ENCODE measurements around the gene AGFG2.

DNA sequence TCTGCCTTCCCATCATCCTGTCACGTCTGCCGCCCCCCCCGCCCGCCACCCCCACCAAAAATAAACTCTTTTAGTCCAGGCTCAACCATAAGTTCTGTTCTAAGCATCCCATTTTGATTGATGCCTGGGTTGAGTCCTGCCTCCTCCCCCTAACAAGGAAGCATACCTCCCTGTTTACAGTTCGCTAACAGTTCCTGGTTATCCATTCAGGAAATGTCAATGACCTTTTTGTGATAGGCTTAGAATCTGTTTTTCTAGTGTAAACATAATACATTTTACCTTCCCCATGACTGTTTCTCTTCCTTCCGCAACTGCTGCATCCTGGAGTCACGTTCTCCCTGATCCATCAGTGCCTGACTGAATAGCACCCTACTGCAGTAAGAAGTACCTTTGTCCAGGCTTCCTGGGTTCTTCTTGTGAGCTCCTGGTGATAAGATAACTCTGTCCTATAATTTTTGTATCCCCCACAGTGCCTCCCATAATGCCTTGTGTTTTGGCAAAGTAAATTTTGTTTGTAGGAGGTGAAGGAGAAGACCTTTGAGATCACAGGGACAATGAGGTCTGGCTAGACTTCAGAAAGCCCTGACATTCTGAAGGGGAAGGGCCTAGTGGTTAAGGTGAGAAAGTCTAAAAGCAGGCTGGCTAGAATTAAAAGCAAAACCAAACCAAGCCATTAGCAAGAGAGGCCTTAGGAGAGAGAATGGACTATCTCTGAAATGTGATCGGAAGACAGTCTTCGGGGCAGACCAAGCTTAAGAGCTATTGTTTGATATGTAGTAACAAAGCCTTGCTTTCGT lies 7.3 kb downstream of the AGFG2 start:
- no peak for TF ChIP-seq KLF16 (tag by site-specific recombination; IDR thresholded peaks at IDR 0.05)
- TF ChIP-seq KLF9 (tag by site-specific recombination; IDR thresholded peaks at IDR 0.05; ENCODE audit: low read depth), result no peak
- TF ChIP-seq, protein P1, sequence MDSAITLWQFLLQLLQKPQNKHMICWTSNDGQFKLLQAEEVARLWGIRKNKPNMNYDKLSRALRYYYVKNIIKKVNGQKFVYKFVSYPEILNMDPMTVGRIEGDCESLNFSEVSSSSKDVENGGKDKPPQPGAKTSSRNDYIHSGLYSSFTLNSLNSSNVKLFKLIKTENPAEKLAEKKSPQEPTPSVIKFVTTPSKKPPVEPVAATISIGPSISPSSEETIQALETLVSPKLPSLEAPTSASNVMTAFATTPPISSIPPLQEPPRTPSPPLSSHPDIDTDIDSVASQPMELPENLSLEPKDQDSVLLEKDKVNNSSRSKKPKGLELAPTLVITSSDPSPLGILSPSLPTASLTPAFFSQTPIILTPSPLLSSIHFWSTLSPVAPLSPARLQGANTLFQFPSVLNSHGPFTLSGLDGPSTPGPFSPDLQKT (IDR thresholded peaks at IDR 0.05; ENCODE audit: borderline replicate concordance, low read depth, low read length), result no peak
- TF ChIP-seq, protein P2, sequence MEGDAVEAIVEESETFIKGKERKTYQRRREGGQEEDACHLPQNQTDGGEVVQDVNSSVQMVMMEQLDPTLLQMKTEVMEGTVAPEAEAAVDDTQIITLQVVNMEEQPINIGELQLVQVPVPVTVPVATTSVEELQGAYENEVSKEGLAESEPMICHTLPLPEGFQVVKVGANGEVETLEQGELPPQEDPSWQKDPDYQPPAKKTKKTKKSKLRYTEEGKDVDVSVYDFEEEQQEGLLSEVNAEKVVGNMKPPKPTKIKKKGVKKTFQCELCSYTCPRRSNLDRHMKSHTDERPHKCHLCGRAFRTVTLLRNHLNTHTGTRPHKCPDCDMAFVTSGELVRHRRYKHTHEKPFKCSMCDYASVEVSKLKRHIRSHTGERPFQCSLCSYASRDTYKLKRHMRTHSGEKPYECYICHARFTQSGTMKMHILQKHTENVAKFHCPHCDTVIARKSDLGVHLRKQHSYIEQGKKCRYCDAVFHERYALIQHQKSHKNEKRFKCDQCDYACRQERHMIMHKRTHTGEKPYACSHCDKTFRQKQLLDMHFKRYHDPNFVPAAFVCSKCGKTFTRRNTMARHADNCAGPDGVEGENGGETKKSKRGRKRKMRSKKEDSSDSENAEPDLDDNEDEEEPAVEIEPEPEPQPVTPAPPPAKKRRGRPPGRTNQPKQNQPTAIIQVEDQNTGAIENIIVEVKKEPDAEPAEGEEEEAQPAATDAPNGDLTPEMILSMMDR (tag by site-specific recombination; IDR thresholded peaks at IDR 0.05), result no peak
- TF ChIP-seq, protein P3, sequence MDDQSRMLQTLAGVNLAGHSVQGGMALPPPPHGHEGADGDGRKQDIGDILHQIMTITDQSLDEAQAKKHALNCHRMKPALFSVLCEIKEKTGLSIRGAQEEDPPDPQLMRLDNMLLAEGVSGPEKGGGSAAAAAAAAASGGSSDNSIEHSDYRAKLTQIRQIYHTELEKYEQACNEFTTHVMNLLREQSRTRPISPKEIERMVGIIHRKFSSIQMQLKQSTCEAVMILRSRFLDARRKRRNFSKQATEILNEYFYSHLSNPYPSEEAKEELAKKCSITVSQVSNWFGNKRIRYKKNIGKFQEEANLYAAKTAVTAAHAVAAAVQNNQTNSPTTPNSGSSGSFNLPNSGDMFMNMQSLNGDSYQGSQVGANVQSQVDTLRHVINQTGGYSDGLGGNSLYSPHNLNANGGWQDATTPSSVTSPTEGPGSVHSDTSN (CRISPR knock-in tag; IDR thresholded peaks at IDR 0.05), result no peak
- peak; percentile 4; the same call in 1 of the 2 replicates for TF ChIP-seq ZNF335 (tag by site-specific recombination; conservative IDR thresholded peaks at IDR 0.05)
- TF ChIP-seq ZFP3 (tag by site-specific recombination; IDR thresholded peaks at IDR 0.05; ENCODE audit: low read depth), result no peak
- TF ChIP-seq ZNF23 (tag by site-specific recombination; IDR thresholded peaks at IDR 0.05; ENCODE audit: borderline replicate concordance), result no peak
- no peak for TF ChIP-seq KLF1 (tag by site-specific recombination; IDR thresholded peaks at IDR 0.05)
- TF ChIP-seq RBAK (tag by site-specific recombination; IDR thresholded peaks at IDR 0.05), result no peak
- TF ChIP-seq, protein P4, sequence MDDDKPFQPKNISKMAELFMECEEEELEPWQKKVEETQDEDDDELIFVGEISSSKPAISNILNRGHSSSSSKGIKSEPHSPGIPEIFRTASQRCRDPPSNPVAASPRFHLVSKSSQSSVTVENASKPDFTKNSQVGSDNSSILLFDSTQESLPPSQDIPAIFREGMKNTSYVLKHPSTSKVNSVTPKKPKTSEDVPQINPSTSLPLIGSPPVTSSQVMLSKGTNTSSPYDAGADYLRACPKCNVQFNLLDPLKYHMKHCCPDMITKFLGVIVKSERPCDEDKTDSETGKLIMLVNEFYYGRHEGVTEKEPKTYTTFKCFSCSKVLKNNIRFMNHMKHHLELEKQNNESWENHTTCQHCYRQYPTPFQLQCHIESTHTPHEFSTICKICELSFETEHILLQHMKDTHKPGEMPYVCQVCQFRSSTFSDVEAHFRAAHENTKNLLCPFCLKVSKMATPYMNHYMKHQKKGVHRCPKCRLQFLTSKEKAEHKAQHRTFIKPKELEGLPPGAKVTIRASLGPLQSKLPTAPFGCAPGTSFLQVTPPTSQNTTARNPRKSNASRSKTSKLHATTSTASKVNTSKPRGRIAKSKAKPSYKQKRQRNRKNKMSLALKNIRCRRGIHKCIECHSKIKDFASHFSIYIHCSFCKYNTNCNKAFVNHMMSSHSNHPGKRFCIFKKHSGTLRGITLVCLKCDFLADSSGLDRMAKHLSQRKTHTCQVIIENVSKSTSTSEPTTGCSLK (tag by site-specific recombination; IDR thresholded peaks at IDR 0.05), result no peak
- no peak for TF ChIP-seq ZNF350 (tag by site-specific recombination; IDR thresholded peaks at IDR 0.05)
